ENCODE measurements around the gene LBH. TPM values are rescaled to one million over a fixed set of nuclear protein-coding genes. Genes with fewer than 3 reads are reported as not detected.

The LBH gene
- total and polyA plus RNA-seq, 2 donors (not counting 3 experiments of a cell fraction or from before 2014, with no cell fraction given) = 5.3 to 5.5 TPM

DNA sequence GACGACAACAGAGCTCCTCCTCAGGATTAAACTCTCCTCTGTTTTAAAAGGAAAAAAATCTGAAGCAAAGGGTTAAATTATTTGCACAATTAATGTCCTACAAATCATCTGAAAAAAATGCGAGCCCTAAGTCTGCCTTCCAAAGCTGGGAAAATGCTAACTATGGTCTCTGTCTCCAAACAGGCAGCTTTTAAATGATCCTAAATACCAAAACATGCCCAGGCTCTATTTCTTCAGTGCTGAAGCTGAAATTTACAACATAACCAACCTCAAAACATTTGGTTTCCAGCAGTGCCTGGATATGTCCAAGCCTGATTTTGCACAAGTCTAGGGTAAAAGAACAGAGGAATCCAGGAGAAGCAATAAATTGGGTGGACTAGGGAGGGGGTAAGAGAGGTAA is 57.2 kb downstream of the LBH start:
- TF ChIP-seq, protein P1, sequence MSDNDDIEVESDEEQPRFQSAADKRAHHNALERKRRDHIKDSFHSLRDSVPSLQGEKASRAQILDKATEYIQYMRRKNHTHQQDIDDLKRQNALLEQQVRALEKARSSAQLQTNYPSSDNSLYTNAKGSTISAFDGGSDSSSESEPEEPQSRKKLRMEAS (IDR thresholded peaks at IDR 0.05; ENCODE audit: insufficient read depth, insufficient read length) = no peak
- no peak for TF ChIP-seq FOS (IDR thresholded peaks at IDR 0.05; ENCODE audit: borderline replicate concordance, insufficient read depth, low read length)
- TF ChIP-seq POLR2A (IDR thresholded peaks at IDR 0.05; ENCODE audit: low read depth, low read length) = no peak
- no peak for TF ChIP-seq JUN (IDR thresholded peaks at IDR 0.05; ENCODE audit: borderline replicate concordance, insufficient read depth, insufficient read length, low read depth)
- TF ChIP-seq GATA2 (IDR thresholded peaks at IDR 0.05; ENCODE audit: insufficient read depth, insufficient read length, low read depth, low read length) = no peak
- no peak for TF ChIP-seq EZH2 (IDR thresholded peaks at IDR 0.05; ENCODE audit: borderline replicate concordance, low read depth, low read length, severe bottlenecking)
- TF ChIP-seq, protein P2, sequence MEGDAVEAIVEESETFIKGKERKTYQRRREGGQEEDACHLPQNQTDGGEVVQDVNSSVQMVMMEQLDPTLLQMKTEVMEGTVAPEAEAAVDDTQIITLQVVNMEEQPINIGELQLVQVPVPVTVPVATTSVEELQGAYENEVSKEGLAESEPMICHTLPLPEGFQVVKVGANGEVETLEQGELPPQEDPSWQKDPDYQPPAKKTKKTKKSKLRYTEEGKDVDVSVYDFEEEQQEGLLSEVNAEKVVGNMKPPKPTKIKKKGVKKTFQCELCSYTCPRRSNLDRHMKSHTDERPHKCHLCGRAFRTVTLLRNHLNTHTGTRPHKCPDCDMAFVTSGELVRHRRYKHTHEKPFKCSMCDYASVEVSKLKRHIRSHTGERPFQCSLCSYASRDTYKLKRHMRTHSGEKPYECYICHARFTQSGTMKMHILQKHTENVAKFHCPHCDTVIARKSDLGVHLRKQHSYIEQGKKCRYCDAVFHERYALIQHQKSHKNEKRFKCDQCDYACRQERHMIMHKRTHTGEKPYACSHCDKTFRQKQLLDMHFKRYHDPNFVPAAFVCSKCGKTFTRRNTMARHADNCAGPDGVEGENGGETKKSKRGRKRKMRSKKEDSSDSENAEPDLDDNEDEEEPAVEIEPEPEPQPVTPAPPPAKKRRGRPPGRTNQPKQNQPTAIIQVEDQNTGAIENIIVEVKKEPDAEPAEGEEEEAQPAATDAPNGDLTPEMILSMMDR (IDR thresholded peaks at IDR 0.05; ENCODE audit: extremely low read depth in 1 of 2, insufficient read depth in 1 of 2, low read depth in 1 of 2, low read length in 2 of 2) = no peak
- no peak for TF ChIP-seq MYC (IDR thresholded peaks at IDR 0.05; ENCODE audit: low read depth, low read length)
- TF ChIP-seq POLR2AphosphoS5 (IDR thresholded peaks at IDR 0.05; ENCODE audit: insufficient read depth, low read depth, low read length) = no peak
- DNase-seq (ENCODE audit: low read depth, low spot score) = no peak
- Histone ChIP-seq H3K9me1 (replicated peaks; ENCODE audit: control insufficient read depth, extremely low read depth, insufficient read depth, low read length) (no peaks in the 10 kb centered on the region), H3K36me3 (ENCODE audit: control insufficient read depth in 2 of 2, extremely low read depth in 1 of 2, insufficient read depth in 2 of 2, low read length in 2 of 2) (no peaks in the 10 kb centered on the region), H3K27me3 (ENCODE audit: control insufficient read depth in 2 of 2, insufficient read depth in 2 of 2, low read length in 2 of 2) (no peaks in the 10 kb centered on the region), H3K4me3 (replicated peaks in 1 of 3; ENCODE audit: insufficient read depth in 1 of 3, low read depth in 1 of 3, low read length in 3 of 3) (no peak overlapping the region), H4K20me1 (replicated peaks; ENCODE audit: control insufficient read depth, extremely low read depth, insufficient read depth, low read length) (no peaks in the 10 kb centered on the region), H3K79me2 (ENCODE audit: control insufficient read depth, insufficient read depth, low read length) (no peaks in the 10 kb centered on the region), H3K9me3 (replicated peaks; ENCODE audit: control insufficient read depth, insufficient read depth, low read length) (no peaks in the 10 kb centered on the region), H3K4me1 (ENCODE audit: control insufficient read depth, extremely low read depth, insufficient read depth, low read length) (no peaks in the 10 kb centered on the region), H3K9ac (replicated peaks; ENCODE audit: extremely low read depth, insufficient read depth, low read length) (no peak overlapping the region), H2AFZ (ENCODE audit: low read depth, low read length) (no peak overlapping the region), H3K4me2 (ENCODE audit: insufficient read depth, low read length) (no peak overlapping the region), H3K27ac (ENCODE audit: insufficient read depth, low read depth, low read length) (no peak overlapping the region)
- dilution Hi-C loops (cut with MboI; ENCODE audit: extremely low pct_ligation_motif_present, low sequenced_read_pairs) (no loop called here), intact Hi-C loops (cut with micrococcal nuclease) (no loop called here)
- FAIRE-seq = no peak
- CTCF ChIA-PET = interaction anchor here (1.1 kb wide), 1 partner anchor 8 kb away, joined by 3 read pairs; no protein-coding TSS in a partner anchor
- POLR2A ChIA-PET = no interaction called here
- no TSS peak for BruUV-seq (replicated peaks)

Data from endothelial cell of umbilical vein (primary cell).